Kidney (tissue), 2 donors: ENCODE data around the gene CYP4F12. TPM values are rescaled to one million over a fixed set of nuclear protein-coding genes. Genes with fewer than 3 reads are reported as not detected.

ENCODE experiments used
- polyA plus RNA-seq: library from polyadenylated mRNA; stranded (reverse); fragments of 350-450 nt; fragmentation: Illumina TruSeq; extraction: RNeasy Lipid Tissue Mini Kit (QIAGEN cat#74804); gene quantifications from one replicate; pipeline ENCODE4 v1.2.3, GENCODE V29; 2014; ENCODE audit warnings: low read depth, low replicate concordance; ENCODE audit not compliant: insufficient read depth
- total RNA-seq: library from RNA; stranded (reverse); fragmentation: NEBNext Ultra II Directional; extraction: Animal tissue kit (Norgen Biotek cat#: 25700); gene quantifications from one replicate; pipeline ENCODE4 v1.2.1, GENCODE V29; 2021
- donor health status: DM: yes; HTN: yes; CAD: no.

Gene CYP4F12
- total and polyA plus RNA-seq, 2 donors from 2014 or later, result 4.4 to 10.2 TPM

Other genes with a start within 250 kb of the CYP4F12 start
- 37.1 TPM for gene WIZ, start 223.1 kb upstream of the CYP4F12 start, total RNA-seq
- gene WIZ, start 223.1 kb upstream of the CYP4F12 start, polyA plus RNA-seq, result 15.4 TPM
- 12.1 TPM for gene RASAL3, start 208.5 kb upstream of the CYP4F12 start, total RNA-seq
- gene RASAL3, start 208.5 kb upstream of the CYP4F12 start, polyA plus RNA-seq, result 1.5 TPM
- gene PGLYRP2, start 193.6 kb upstream of the CYP4F12 start, total RNA-seq, result not detected
- gene PGLYRP2, start 193.6 kb upstream of the CYP4F12 start, polyA plus RNA-seq, result not detected
- gene CYP4F22, start 164.6 kb upstream of the CYP4F12 start, total RNA-seq, result 0.09 TPM
- not detected for gene CYP4F22, start 164.6 kb upstream of the CYP4F12 start, polyA plus RNA-seq
- not detected for gene CYP4F8, start 57.9 kb upstream of the CYP4F12 start, total RNA-seq
- not detected for gene CYP4F8, start 57.9 kb upstream of the CYP4F12 start, polyA plus RNA-seq
- gene CYP4F3, start 32.2 kb upstream of the CYP4F12 start, total RNA-seq, result 2.2 TPM
- 17.9 TPM for gene CYP4F3, start 32.2 kb upstream of the CYP4F12 start, polyA plus RNA-seq
- not detected for gene OR10H2, start 54.9 kb downstream of the CYP4F12 start, total RNA-seq
- gene OR10H2, start 54.9 kb downstream of the CYP4F12 start, polyA plus RNA-seq, result not detected
- not detected for gene OR10H3, start 64.9 kb downstream of the CYP4F12 start, total RNA-seq
- not detected for gene OR10H3, start 64.9 kb downstream of the CYP4F12 start, polyA plus RNA-seq
- gene OR10H5, start 114.6 kb downstream of the CYP4F12 start, total RNA-seq, result not detected
- gene OR10H5, start 114.6 kb downstream of the CYP4F12 start, polyA plus RNA-seq, result not detected
- gene OR10H1, start 142.6 kb downstream of the CYP4F12 start, total RNA-seq, result 0.09 TPM
- not detected for gene OR10H1, start 142.6 kb downstream of the CYP4F12 start, polyA plus RNA-seq
- 0.31 TPM for gene CYP4F2, start 225.0 kb downstream of the CYP4F12 start, total RNA-seq
- gene CYP4F2, start 225.0 kb downstream of the CYP4F12 start, polyA plus RNA-seq, result 16.8 TPM